ENCODE data around the gene EIF4E2. TPM values are rescaled to one million over a fixed set of nuclear protein-coding genes. Genes with fewer than 3 reads are reported as not detected.
A peak's percentile ranks its signal among the peaks of the same experiment; 100 is the strongest.

Gene EIF4E2
- total and polyA plus RNA-seq, 3 experiments from 2014 or later = 68.8 to 76.5 (median 73.2) TPM

- H3K4me1 ChIP-seq (ENCODE audit: insufficient read depth, low read length) = no peaks in the 10 kb centered on the region
- H3K9me3 ChIP-seq (ENCODE audit: low read length) = no peaks in the 10 kb centered on the region
- Mint-ChIP-seq H3K27ac (no peak overlapping the region), H3K4me3 (no peak overlapping the region), H3K4me1 (peaks cover 1 to 10% (median 5%) of the 10 kb centered on the region in 3 donors), H3K36me3 (no peaks in the 10 kb centered on the region), H3K9me3 (peaks cover 0 to 2% (median 0%) of the 10 kb centered on the region in 5 donors), H3K27me3 (peaks cover 17 to 48% of the 10 kb centered on the region in 2 donors)
- no peak for DNase-seq
- no peak overlapping the region for H3K4me3 ChIP-seq (ENCODE audit: low read length)
- H3K27me3 ChIP-seq (ENCODE audit: insufficient read depth, low read length, poor library complexity, severe bottlenecking) = peaks cover 8% of the 10 kb centered on the region
- ChIA-PET POLR2A (no interaction called here), CTCF (no interaction called here)
- no peaks in the 10 kb centered on the region for H3K36me3 ChIP-seq (ENCODE audit: insufficient read depth, low read length)
- no peak overlapping the region for H3K27ac ChIP-seq (ENCODE audit: low read depth, low read length)
These were observed 44.6 kb upstream of the EIF4E2 start for GRCh38 chr2:232505856-232506255.

GRCh38 chr2:232506709-232507108, 43.8 kb upstream of the EIF4E2 start:
- no peak overlapping the region for H3K27ac ChIP-seq (ENCODE audit: low read depth, low read length)
- H3K36me3 Mint-ChIP-seq = no peaks in the 10 kb centered on the region
- no peak for DNase-seq
- peaks cover 15 to 41% of the 10 kb centered on the region in 2 donors for H3K27me3 Mint-ChIP-seq
- H3K36me3 ChIP-seq (ENCODE audit: insufficient read depth, low read length) = no peaks in the 10 kb centered on the region
- no peaks in the 10 kb centered on the region for H3K9me3 Mint-ChIP-seq
- CTCF ChIA-PET = interaction anchor here (1.0 kb wide), 1 partner anchor 9 kb away, joined by 3 read pairs; no protein-coding TSS in a partner anchor
- no peak overlapping the region for H3K4me3 ChIP-seq (ENCODE audit: low read length)
- peaks cover 1 to 10% (median 5%) of the 10 kb centered on the region in 3 donors for H3K4me1 Mint-ChIP-seq
- no peak overlapping the region for H3K27ac Mint-ChIP-seq
- no peaks in the 10 kb centered on the region for H3K4me1 ChIP-seq (ENCODE audit: insufficient read depth, low read length)
- no peak overlapping the region for H3K4me3 Mint-ChIP-seq
- H3K9me3 ChIP-seq (ENCODE audit: low read length) = no peaks in the 10 kb centered on the region
- H3K27me3 ChIP-seq (ENCODE audit: insufficient read depth, low read length, poor library complexity, severe bottlenecking) = peaks cover 3% of the 10 kb centered on the region
- POLR2A ChIA-PET = no interaction called here

- POLR2A ChIA-PET = no interaction called here
- Mint-ChIP-seq H3K36me3 (no peaks in the 10 kb centered on the region), H3K27me3 (peaks cover 15 to 43% of the 10 kb centered on the region in 2 donors), H3K4me1 (peaks cover 0 to 6% (median 1%) of the 10 kb centered on the region in 3 donors), H3K9me3 (no peaks in the 10 kb centered on the region), H3K4me3 (no peak overlapping the region), H3K27ac (no peak overlapping the region)
- no peak overlapping the region for H3K27ac ChIP-seq (ENCODE audit: low read depth, low read length)
- no peaks in the 10 kb centered on the region for H3K36me3 ChIP-seq (ENCODE audit: insufficient read depth, low read length)
- no peaks in the 10 kb centered on the region for H3K9me3 ChIP-seq (ENCODE audit: low read length)
- H3K4me3 ChIP-seq (ENCODE audit: low read length) = no peak overlapping the region
- CTCF ChIA-PET = no interaction called here
- no peak for DNase-seq
- H3K4me1 ChIP-seq (ENCODE audit: insufficient read depth, low read length) = no peaks in the 10 kb centered on the region
- H3K27me3 ChIP-seq (ENCODE audit: insufficient read depth, low read length, poor library complexity, severe bottlenecking) = no peaks in the 10 kb centered on the region
These were observed 42.2 kb upstream of the EIF4E2 start for GRCh38 chr2:232508251-232508650.

- H3K27ac ChIP-seq (ENCODE audit: low read depth, low read length) = no peak overlapping the region
- DNase-seq = no peak
- no peaks in the 10 kb centered on the region for H3K27me3 ChIP-seq (ENCODE audit: insufficient read depth, low read length, poor library complexity, severe bottlenecking)
- Mint-ChIP-seq H3K27me3 (peaks cover 2 to 34% of the 10 kb centered on the region in 2 donors), H3K4me1 (no peaks in the 10 kb centered on the region), H3K36me3 (no peaks in the 10 kb centered on the region), H3K27ac (no peak overlapping the region), H3K4me3 (no peak overlapping the region), H3K9me3 (no peaks in the 10 kb centered on the region)
- no peaks in the 10 kb centered on the region for H3K4me1 ChIP-seq (ENCODE audit: insufficient read depth, low read length)
- H3K36me3 ChIP-seq (ENCODE audit: insufficient read depth, low read length) = no peaks in the 10 kb centered on the region
- H3K9me3 ChIP-seq (ENCODE audit: low read length) = no peaks in the 10 kb centered on the region
- CTCF ChIA-PET = interaction anchor here (4.8 kb wide), 1 partner anchor 10 kb away, joined by 15 read pairs; no protein-coding TSS in a partner anchor
- H3K4me3 ChIP-seq (ENCODE audit: low read length) = no peak overlapping the region
- POLR2A ChIA-PET = no interaction called here
These were observed 39.1 kb upstream of the EIF4E2 start for GRCh38 chr2:232511336-232511890.

GRCh38 chr2:232512602-232513001, 37.9 kb upstream of the EIF4E2 start:
- Mint-ChIP-seq H3K9me3 (no peaks in the 10 kb centered on the region), H3K4me1 (no peaks in the 10 kb centered on the region), H3K36me3 (no peaks in the 10 kb centered on the region), H3K27ac (no peak overlapping the region), H3K4me3 (no peak overlapping the region), H3K27me3 (peaks cover 3 to 29% of the 10 kb centered on the region in 2 donors)
- Histone ChIP-seq H3K4me1 (ENCODE audit: insufficient read depth, low read length) (no peaks in the 10 kb centered on the region), H3K36me3 (ENCODE audit: insufficient read depth, low read length) (no peaks in the 10 kb centered on the region), H3K27ac (ENCODE audit: low read depth, low read length) (no peak overlapping the region), H3K4me3 (ENCODE audit: low read length) (no peak overlapping the region), H3K27me3 (ENCODE audit: insufficient read depth, low read length, poor library complexity, severe bottlenecking) (no peaks in the 10 kb centered on the region), H3K9me3 (ENCODE audit: low read length) (no peaks in the 10 kb centered on the region)
- ChIA-PET POLR2A (no interaction called here), CTCF (interaction anchor here (4.8 kb wide), 1 partner anchor 9 kb away, joined by 15 read pairs; no protein-coding TSS in a partner anchor)
- no peak for DNase-seq

GRCh38 chr2:232513353-232513752, 37.1 kb upstream of the EIF4E2 start:
- no peaks in the 10 kb centered on the region for H3K9me3 ChIP-seq (ENCODE audit: low read length)
- no peak overlapping the region for H3K27ac ChIP-seq (ENCODE audit: low read depth, low read length)
- Mint-ChIP-seq H3K4me3 (no peak overlapping the region), H3K27me3 (peaks cover 5 to 30% of the 10 kb centered on the region in 2 donors), H3K36me3 (no peaks in the 10 kb centered on the region), H3K9me3 (no peaks in the 10 kb centered on the region), H3K27ac (peak overlapping the region in 1 of 8 donors; percentile 63), H3K4me1 (no peaks in the 10 kb centered on the region)
- H3K27me3 ChIP-seq (ENCODE audit: insufficient read depth, low read length, poor library complexity, severe bottlenecking) = no peaks in the 10 kb centered on the region
- no peak for DNase-seq
- no peak overlapping the region for H3K4me3 ChIP-seq (ENCODE audit: low read length)
- ChIA-PET CTCF (interaction anchor here (4.8 kb wide), 1 partner anchor 8 kb away, joined by 15 read pairs; no protein-coding TSS in a partner anchor), POLR2A (no interaction called here)
- no peaks in the 10 kb centered on the region for H3K4me1 ChIP-seq (ENCODE audit: insufficient read depth, low read length)
- no peaks in the 10 kb centered on the region for H3K36me3 ChIP-seq (ENCODE audit: insufficient read depth, low read length)

- H3K4me3 Mint-ChIP-seq = no peak overlapping the region
- no peak overlapping the region for H3K4me3 ChIP-seq (ENCODE audit: low read length)
- no peaks in the 10 kb centered on the region for H3K9me3 ChIP-seq (ENCODE audit: low read length)
- no peak for DNase-seq
- H3K27ac Mint-ChIP-seq = no peak overlapping the region
- no peaks in the 10 kb centered on the region for H3K36me3 Mint-ChIP-seq
- H3K27me3 ChIP-seq (ENCODE audit: insufficient read depth, low read length, poor library complexity, severe bottlenecking) = no peaks in the 10 kb centered on the region
- no peaks in the 10 kb centered on the region for H3K9me3 Mint-ChIP-seq
- H3K36me3 ChIP-seq (ENCODE audit: insufficient read depth, low read length) = no peaks in the 10 kb centered on the region
- H3K4me1 Mint-ChIP-seq = no peaks in the 10 kb centered on the region
- CTCF ChIA-PET = interaction anchor here (1.0 to 1.5 kb wide), 2 partner anchors 9 to 11 kb away, joined by 3 read pairs; no protein-coding TSS in a partner anchor
- peaks cover 12 to 33% of the 10 kb centered on the region in 2 donors for H3K27me3 Mint-ChIP-seq
- no peak overlapping the region for H3K27ac ChIP-seq (ENCODE audit: low read depth, low read length)
- POLR2A ChIA-PET = no interaction called here
- H3K4me1 ChIP-seq (ENCODE audit: insufficient read depth, low read length) = no peaks in the 10 kb centered on the region
These were observed 34.9 kb upstream of the EIF4E2 start for GRCh38 chr2:232515639-232516038.

GRCh38 chr2:232516551-232516950, 33.9 kb upstream of the EIF4E2 start:
- Mint-ChIP-seq H3K27me3 (peaks cover 14 to 38% of the 10 kb centered on the region in 2 donors), H3K4me1 (peaks cover 0 to 3% (median 2%) of the 10 kb centered on the region in 3 donors), H3K4me3 (no peak overlapping the region), H3K27ac (peak overlapping the region in 1 of 8 donors; percentile 57), H3K36me3 (no peaks in the 10 kb centered on the region), H3K9me3 (no peaks in the 10 kb centered on the region)
- H3K4me3 ChIP-seq (ENCODE audit: low read length) = no peak overlapping the region
- ChIA-PET POLR2A (no interaction called here), CTCF (interaction anchor here (1.0 to 1.5 kb wide), 2 partner anchors 10 to 12 kb away, joined by 3 read pairs; no protein-coding TSS in a partner anchor)
- no peak for DNase-seq
- no peak overlapping the region for H3K27ac ChIP-seq (ENCODE audit: low read depth, low read length)
- no peaks in the 10 kb centered on the region for H3K4me1 ChIP-seq (ENCODE audit: insufficient read depth, low read length)
- H3K27me3 ChIP-seq (ENCODE audit: insufficient read depth, low read length, poor library complexity, severe bottlenecking) = peaks cover 3% of the 10 kb centered on the region
- no peaks in the 10 kb centered on the region for H3K9me3 ChIP-seq (ENCODE audit: low read length)
- H3K36me3 ChIP-seq (ENCODE audit: insufficient read depth, low read length) = no peaks in the 10 kb centered on the region

Data from CD8-positive, alpha-beta memory T cell (primary cell).